Measurements from ENCODE around the gene CDNF.

- TF ChIP-seq REST (IDR thresholded peaks at IDR 0.05; ENCODE audit: insufficient read depth in 1 of 2, low read depth in 2 of 2, low read length in 2 of 2) (no peak), POLR2AphosphoS5 (IDR thresholded peaks at IDR 0.05; ENCODE audit: low read depth, low read length) (no peak)
Measured at GRCh38 chr10:14879928-14880193, 42.0 kb upstream of the CDNF start.

Data from PFSK-1 (cell line).